Stomach (tissue), 4 donors: ENCODE data around the gene ERC2.

ENCODE experiments used
- POLR2A ChIP-seq, 4 donors: fragments of 450-650 bp; IDR thresholded peaks; one replicate each; pipeline ENCODE4 v1.6.1; 2016; ENCODE audit warnings: antibody characterized with exemption in 4 of 4, control low read depth in 2 of 4, mild to moderate bottlenecking in 1 of 4, moderate library complexity in 1 of 4
- POLR2AphosphoS5 ChIP-seq, 3 donors: sonication (generic); formaldehyde crosslinking; IDR thresholded peaks; one replicate each; pipeline ENCODE4 v1.6.1; 2016; ENCODE audit warnings: antibody characterized with exemption in 3 of 3
- TF ChIP-seq, protein P1 (sequence below), 7 experiments: fragments of 450-650 bp in 4 of 7; fragments of 200-600 bp in 3 of 7; sonication (generic) in 3 of 7; IDR thresholded peaks; one replicate each; pipeline ENCODE4 v1.5.1; 2016 to 2019; ENCODE audit warnings: antibody characterized with exemption in 7 of 7, control low read depth in 2 of 7, mild to moderate bottlenecking in 1 of 7

DNA sequence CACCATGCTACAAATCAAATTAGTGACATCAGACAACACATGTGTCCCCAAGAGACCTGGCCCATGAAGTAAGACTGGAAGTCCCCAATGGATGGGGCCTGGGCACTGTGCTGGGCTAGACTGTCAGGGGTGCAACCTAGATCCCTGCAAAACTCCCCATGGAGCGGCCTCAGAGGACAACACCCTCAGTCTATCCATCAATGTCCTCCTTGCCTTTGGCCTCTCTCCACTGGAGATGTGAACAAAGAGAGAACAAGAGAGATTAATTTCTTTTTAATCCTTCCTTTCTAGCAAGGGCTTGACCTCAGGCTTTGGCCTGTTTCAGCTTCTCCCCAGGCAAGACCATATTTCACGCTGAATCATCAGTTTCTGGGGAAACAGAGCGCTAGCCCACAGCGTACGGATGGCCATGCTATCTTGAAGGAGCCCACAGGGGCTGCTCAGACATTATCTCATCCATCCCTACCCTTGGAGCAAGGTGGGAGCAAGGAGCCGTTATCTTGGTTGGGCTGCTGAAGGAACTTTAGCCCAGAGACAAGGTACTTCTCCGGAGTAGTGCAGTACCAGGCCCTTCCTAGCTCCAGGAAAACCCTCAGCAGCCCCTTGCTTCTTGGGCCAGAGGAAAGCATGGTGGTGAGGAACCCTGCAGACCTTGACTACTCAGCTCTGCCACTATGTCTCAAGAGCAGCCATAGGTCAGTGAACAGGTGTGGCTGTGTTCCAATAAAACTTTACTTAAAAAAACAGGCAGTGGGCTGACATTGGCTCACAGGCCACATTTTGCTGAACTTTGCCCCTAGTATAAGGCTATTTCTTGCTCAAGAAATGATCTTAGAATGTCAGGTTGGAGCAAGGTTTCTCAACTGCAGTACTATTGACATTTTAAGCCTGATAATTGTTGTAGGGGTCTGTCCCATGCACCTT lies 908.5 kb downstream of the ERC2 start:
- TF ChIP-seq POLR2A (IDR thresholded peaks at IDR 0.05) (no peak), POLR2AphosphoS5 (IDR thresholded peaks at IDR 0.05) (no peak)
- TF ChIP-seq, protein P1, sequence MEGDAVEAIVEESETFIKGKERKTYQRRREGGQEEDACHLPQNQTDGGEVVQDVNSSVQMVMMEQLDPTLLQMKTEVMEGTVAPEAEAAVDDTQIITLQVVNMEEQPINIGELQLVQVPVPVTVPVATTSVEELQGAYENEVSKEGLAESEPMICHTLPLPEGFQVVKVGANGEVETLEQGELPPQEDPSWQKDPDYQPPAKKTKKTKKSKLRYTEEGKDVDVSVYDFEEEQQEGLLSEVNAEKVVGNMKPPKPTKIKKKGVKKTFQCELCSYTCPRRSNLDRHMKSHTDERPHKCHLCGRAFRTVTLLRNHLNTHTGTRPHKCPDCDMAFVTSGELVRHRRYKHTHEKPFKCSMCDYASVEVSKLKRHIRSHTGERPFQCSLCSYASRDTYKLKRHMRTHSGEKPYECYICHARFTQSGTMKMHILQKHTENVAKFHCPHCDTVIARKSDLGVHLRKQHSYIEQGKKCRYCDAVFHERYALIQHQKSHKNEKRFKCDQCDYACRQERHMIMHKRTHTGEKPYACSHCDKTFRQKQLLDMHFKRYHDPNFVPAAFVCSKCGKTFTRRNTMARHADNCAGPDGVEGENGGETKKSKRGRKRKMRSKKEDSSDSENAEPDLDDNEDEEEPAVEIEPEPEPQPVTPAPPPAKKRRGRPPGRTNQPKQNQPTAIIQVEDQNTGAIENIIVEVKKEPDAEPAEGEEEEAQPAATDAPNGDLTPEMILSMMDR (IDR thresholded peaks at IDR 0.05), result no peak
